ENCODE results near the gene LDLRAP1.

The LDLRAP1 gene

GRCh38 chr1:25536124-25536523 is 7.3 kb upstream of the LDLRAP1 start:
- TF ChIP-seq CTCF (IDR thresholded peaks at IDR 0.05; ENCODE audit: control extremely low read depth, extremely low read depth, low read depth, missing control alignments), result no peak
- CTCF ChIA-PET, result interaction anchor here (1.3 kb wide), 1 partner anchor 15 kb away, joined by 3 read pairs; no protein-coding TSS in a partner anchor
- POLR2A ChIA-PET, result no interaction called here
- DNase-seq (ENCODE audit: extremely low spot score), result no peak

GRCh38 chr1:25537153-25537831 is 6.1 kb upstream of the LDLRAP1 start:
- ChIA-PET CTCF (interaction anchor here (1.3 to 2.7 kb wide), 4 partner anchors 11 to 72 kb away, joined by 4 to 19 read pairs (median 6); no protein-coding TSS in a partner anchor), POLR2A (no interaction called here)
- DNase-seq (ENCODE audit: extremely low spot score), result no peak
- TF ChIP-seq CTCF (IDR thresholded peaks at IDR 0.05; ENCODE audit: control extremely low read depth, extremely low read depth, low read depth, missing control alignments), result no peak

GRCh38 chr1:25538191-25538767 is 5.1 kb upstream of the LDLRAP1 start:
- DNase-seq (ENCODE audit: extremely low spot score), result no peak
- POLR2A ChIA-PET, result no interaction called here
- TF ChIP-seq CTCF (IDR thresholded peaks at IDR 0.05; ENCODE audit: control extremely low read depth, extremely low read depth, low read depth, missing control alignments), result no peak
- CTCF ChIA-PET, result interaction anchor here (1.1 to 2.7 kb wide), 7 partner anchors 10 to 272 kb away, joined by 3 to 19 read pairs (median 6); no protein-coding TSS in a partner anchor

- ChIA-PET POLR2A (no interaction called here), CTCF (interaction anchor here (1.2 kb wide), 1 partner anchor 32 kb away, joined by 3 read pairs; no protein-coding TSS in a partner anchor)
- no peak for DNase-seq (ENCODE audit: extremely low spot score)
- no peak for TF ChIP-seq CTCF (IDR thresholded peaks at IDR 0.05; ENCODE audit: control extremely low read depth, extremely low read depth, low read depth, missing control alignments)
These were observed 2.6 kb upstream of the LDLRAP1 start for GRCh38 chr1:25540750-25541342.

GRCh38 chr1:25541425-25541824 is 2.0 kb upstream of the LDLRAP1 start:
- POLR2A ChIA-PET, result no interaction called here
- DNase-seq (ENCODE audit: extremely low spot score), result no peak
- no peak for TF ChIP-seq CTCF (IDR thresholded peaks at IDR 0.05; ENCODE audit: control extremely low read depth, extremely low read depth, low read depth, missing control alignments)
- CTCF ChIA-PET, result interaction anchor here (1.2 kb wide), 1 partner anchor 31 kb away, joined by 3 read pairs; no protein-coding TSS in a partner anchor

GRCh38 chr1:25541889-25542658 is 1.3 kb upstream of the LDLRAP1 start:
- DNase-seq (ENCODE audit: extremely low spot score), result no peak
- ChIA-PET CTCF (interaction anchor here (1.2 kb wide), 1 partner anchor 30 kb away, joined by 3 read pairs; no protein-coding TSS in a partner anchor), POLR2A (no interaction called here)
- TF ChIP-seq CTCF (IDR thresholded peaks at IDR 0.05; ENCODE audit: control extremely low read depth, extremely low read depth, low read depth, missing control alignments), result no peak
